Measurements from ENCODE around the gene CHFR.
"Not testable (repeated sequence)": the region's sequence is repeated elsewhere in the genome, so short reads cannot be mapped to it uniquely, and the experiment has no call there.

DNA sequence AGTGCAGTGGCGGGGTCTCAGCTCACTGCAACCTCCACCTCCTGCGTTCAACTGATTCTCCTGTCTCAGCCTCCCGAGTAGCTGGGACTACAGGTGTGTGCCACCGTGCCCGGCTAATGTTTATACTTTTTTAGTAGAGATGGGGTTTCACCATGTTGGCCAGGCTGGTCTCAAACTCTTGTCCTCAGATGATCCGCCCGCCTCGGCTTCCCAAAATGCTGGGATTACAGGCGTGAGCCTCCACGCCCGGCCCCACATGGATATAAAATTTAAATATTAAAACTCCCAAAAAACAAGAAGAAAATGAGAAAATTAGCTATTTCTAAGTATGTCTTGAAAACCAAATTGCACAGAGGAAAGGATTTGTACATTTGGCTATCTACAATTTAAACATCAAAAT, 42.7 kb downstream of the CHFR start:
- TF ChIP-seq, protein P1, sequence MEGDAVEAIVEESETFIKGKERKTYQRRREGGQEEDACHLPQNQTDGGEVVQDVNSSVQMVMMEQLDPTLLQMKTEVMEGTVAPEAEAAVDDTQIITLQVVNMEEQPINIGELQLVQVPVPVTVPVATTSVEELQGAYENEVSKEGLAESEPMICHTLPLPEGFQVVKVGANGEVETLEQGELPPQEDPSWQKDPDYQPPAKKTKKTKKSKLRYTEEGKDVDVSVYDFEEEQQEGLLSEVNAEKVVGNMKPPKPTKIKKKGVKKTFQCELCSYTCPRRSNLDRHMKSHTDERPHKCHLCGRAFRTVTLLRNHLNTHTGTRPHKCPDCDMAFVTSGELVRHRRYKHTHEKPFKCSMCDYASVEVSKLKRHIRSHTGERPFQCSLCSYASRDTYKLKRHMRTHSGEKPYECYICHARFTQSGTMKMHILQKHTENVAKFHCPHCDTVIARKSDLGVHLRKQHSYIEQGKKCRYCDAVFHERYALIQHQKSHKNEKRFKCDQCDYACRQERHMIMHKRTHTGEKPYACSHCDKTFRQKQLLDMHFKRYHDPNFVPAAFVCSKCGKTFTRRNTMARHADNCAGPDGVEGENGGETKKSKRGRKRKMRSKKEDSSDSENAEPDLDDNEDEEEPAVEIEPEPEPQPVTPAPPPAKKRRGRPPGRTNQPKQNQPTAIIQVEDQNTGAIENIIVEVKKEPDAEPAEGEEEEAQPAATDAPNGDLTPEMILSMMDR (IDR thresholded peaks at IDR 0.05; ENCODE audit: borderline replicate concordance, extremely low read depth, low read length, poor library complexity, severe bottlenecking) = not testable (repeated sequence)
- TF ChIP-seq EZH2 (IDR thresholded peaks at IDR 0.05; ENCODE audit: borderline replicate concordance, low read depth, low read length, severe bottlenecking) = not testable (repeated sequence)

Data from DND-41 (cell line).